H1 (cell line): ENCODE data around the gene PPP1R3F. TPM values are rescaled to one million over a fixed set of nuclear protein-coding genes. Genes with fewer than 3 reads are reported as not detected.
"Not testable (repeated sequence)": the region's sequence is repeated elsewhere in the genome, so short reads cannot be mapped to it uniquely, and the experiment has no call there.

Experiments used
- CTCF ChIA-PET: fragments of 300-600 bp; sonication (Branson Sonifier 250); formaldehyde crosslinking; loops from one replicate; lab custom pipeline; 2021; ENCODE audit not compliant: partially characterized antibody; lab: Charles Lee
- POLR2A ChIA-PET: fragments of 300-600 bp; sonication (Branson Sonifier 250); formaldehyde crosslinking; loops from one replicate; lab custom pipeline; 2021; ENCODE audit warnings: inconsistent platforms; ENCODE audit not compliant: partially characterized antibody; lab: Charles Lee
- DNase-seq, 2 experiments: peaks; one replicate each; pipeline versions ENCODE4 v3.0.0 to v3.0.0-alpha.2; 2010 to 2022; ENCODE audit warnings: low spot score in 2 of 2, low read depth in 1 of 2, mixed read lengths in 1 of 2
- FAIRE-seq: peaks from 2 replicates; lab custom pipeline; 2011; peaks lifted over from hg19 to GRCh38; lab: Jason Lieb, UNC
- H2AFZ ChIP-seq: 2 replicates; pipeline ENCODE4 v1.8.1; 2012; ENCODE audit warnings: low read length, inconsistent platforms
- H2AK5ac ChIP-seq: 2 replicates; pipeline ENCODE4 v1.6.1; 2013; ENCODE audit warnings: low read depth, low read length
- H2BK120ac ChIP-seq: replicated peaks from 2 replicates; pipeline ENCODE3; 2013; ENCODE audit warnings: low read depth, low read length, inconsistent platforms
- H2BK12ac ChIP-seq: 2 replicates; pipeline ENCODE4 v1.6.1; 2013; ENCODE audit warnings: low read depth, low read length
- H2BK15ac ChIP-seq: 2 replicates; pipeline ENCODE4 v1.6.1; 2013; ENCODE audit warnings: low read length
- H2BK20ac ChIP-seq: 2 replicates; pipeline ENCODE4 v1.6.1; 2013; ENCODE audit warnings: low read length
- H2BK5ac ChIP-seq: 2 replicates; pipeline ENCODE4 v1.6.1; 2013; ENCODE audit warnings: low read depth, low read length
- H3K14ac ChIP-seq: 2 replicates; pipeline ENCODE4 v1.6.1; 2013; ENCODE audit warnings: inconsistent platforms; ENCODE audit not compliant: insufficient read length
- H3K18ac ChIP-seq: 2 replicates; pipeline ENCODE4 v1.6.1; 2013; ENCODE audit warnings: low read length; ENCODE audit errors: extremely low read depth
- H3K23ac ChIP-seq: 2 replicates; pipeline ENCODE4 v1.6.1; 2013; ENCODE audit warnings: inconsistent platforms; ENCODE audit not compliant: insufficient read length
- H3K23me2 ChIP-seq: 2 replicates; pipeline ENCODE4 v1.6.1; 2013; ENCODE audit warnings: low read depth, low read length
- H3K27ac ChIP-seq: 2 replicates; pipeline ENCODE4 v1.6.1; 2011; ENCODE audit warnings: low read depth, low read length, inconsistent platforms
- H3K27me3 ChIP-seq, 4 experiments: replicated peaks in 1 of 4; 1 replicate in 1 of 4; 2 replicates in 3 of 4; pipeline versions ENCODE4 v1.6.1 to v1.8.1; 2011 to 2013; ENCODE audit warnings: low read length in 3 of 4, mild to moderate bottlenecking in 3 of 4, inconsistent platforms in 2 of 4, mixed read lengths in 2 of 4, moderate library complexity in 1 of 4; ENCODE audit not compliant: control insufficient read depth in 3 of 4, insufficient read depth in 3 of 4; ENCODE audit errors: extremely low read depth in 1 of 4
- H3K36me3 ChIP-seq, 4 experiments: 2 replicates each; pipeline versions ENCODE4 v1.6.1 to v1.8.1; 2011 to 2013; ENCODE audit warnings: mild to moderate bottlenecking in 4 of 4, low read length in 3 of 4, moderate library complexity in 2 of 4, control low read depth in 1 of 4, inconsistent platforms in 1 of 4; ENCODE audit not compliant: insufficient read depth in 4 of 4, control insufficient read depth in 2 of 4
- H3K4ac ChIP-seq: replicated peaks from 2 replicates; pipeline ENCODE3; 2013; ENCODE audit warnings: low read length, low read depth, mixed read lengths, inconsistent platforms; ENCODE audit not compliant: insufficient read length
- H3K4me1 ChIP-seq, 4 experiments: replicated peaks in 1 of 4; 1 replicate in 1 of 4; 2 replicates in 3 of 4; pipeline versions ENCODE4 v1.6.1 to v1.8.1; 2011 to 2013; ENCODE audit warnings: low read length in 3 of 4, inconsistent platforms in 2 of 4, mixed read lengths in 1 of 4; ENCODE audit not compliant: insufficient read depth in 4 of 4, control insufficient read depth in 3 of 4
- H3K4me2 ChIP-seq, 2 experiments: 2 replicates each; pipeline versions ENCODE4 v1.6.1 to v1.8.1; 2011 to 2013; ENCODE audit warnings: low read depth in 2 of 2, low read length in 2 of 2, control low read depth in 1 of 2, inconsistent platforms in 1 of 2, mild to moderate bottlenecking in 1 of 2; ENCODE audit not compliant: insufficient read depth in 1 of 2
- H3K4me3 ChIP-seq, 4 experiments: fragments of 200-600, 300-600 bp in 1 of 4; sonication (generic), shearing (Covaris generic), sonication (Bioruptor Twin) in 1 of 4; 2 replicates each; pipeline versions ENCODE4 v1.5.1 to v1.8.1; 2011 to 2016; ENCODE audit warnings: low read length in 4 of 4, low read depth in 3 of 4, control low read depth in 2 of 4, inconsistent platforms in 2 of 4, mild to moderate bottlenecking in 2 of 4, mixed read lengths in 1 of 4, moderate library complexity in 1 of 4; ENCODE audit not compliant: insufficient read depth in 2 of 4; ENCODE audit errors: extremely low read depth in 1 of 4
- H3K56ac ChIP-seq: replicated peaks from 2 replicates; pipeline ENCODE3; 2013; ENCODE audit warnings: low read depth, mild to moderate bottlenecking, mixed read lengths, low read length, inconsistent platforms; ENCODE audit not compliant: insufficient read length
- H3K79me1 ChIP-seq: 2 replicates; pipeline ENCODE4 v1.6.1; 2013; ENCODE audit warnings: low read depth, low read length, control low read depth
- H3K79me2 ChIP-seq, 2 experiments: 2 replicates each; pipeline versions ENCODE4 v1.6.1 to v1.8.1; 2012 to 2013; ENCODE audit warnings: low read length in 2 of 2, mild to moderate bottlenecking in 2 of 2, inconsistent platforms in 1 of 2; ENCODE audit not compliant: insufficient read depth in 2 of 2, control insufficient read depth in 1 of 2
- H3K9ac ChIP-seq, 4 experiments: replicated peaks in 1 of 4; 1 replicate in 1 of 4; 2 replicates in 3 of 4; pipeline versions ENCODE4 v1.6.1 to v1.8.1; 2011 to 2013; ENCODE audit warnings: low read depth in 3 of 4, low read length in 3 of 4, control low read depth in 2 of 4, mild to moderate bottlenecking in 2 of 4, moderate library complexity in 2 of 4, inconsistent platforms in 1 of 4; ENCODE audit errors: extremely low read depth in 1 of 4
- H3K9me3 ChIP-seq, 2 experiments: 2 replicates each; pipeline versions ENCODE4 v1.6.1 to v1.8.1; 2012 to 2013; ENCODE audit warnings: mild to moderate bottlenecking in 2 of 2, moderate library complexity in 2 of 2, control low read depth in 1 of 2, inconsistent platforms in 1 of 2, low read depth in 1 of 2, low read length in 1 of 2, mixed read lengths in 1 of 2; ENCODE audit not compliant: insufficient read depth in 2 of 2
- H4K20me1 ChIP-seq, 2 experiments: replicated peaks in 1 of 2; 2 replicates each; pipeline versions ENCODE3 to v1.8.1; 2011 to 2013; ENCODE audit warnings: inconsistent platforms in 2 of 2, low read length in 2 of 2, mild to moderate bottlenecking in 1 of 2; ENCODE audit not compliant: insufficient read depth in 2 of 2, control insufficient read depth in 1 of 2
- H4K5ac ChIP-seq: 2 replicates; pipeline ENCODE4 v1.6.1; 2013; ENCODE audit warnings: low read length, low read depth, mixed read lengths, inconsistent platforms; ENCODE audit not compliant: insufficient read length
- H4K8ac ChIP-seq: 2 replicates; pipeline ENCODE4 v1.8.0; 2013; ENCODE audit warnings: mild to moderate bottlenecking, moderate library complexity, low read length, inconsistent platforms; ENCODE audit not compliant: insufficient read depth; ENCODE audit errors: extremely low read depth
- H4K91ac ChIP-seq: replicated peaks from 2 replicates; pipeline ENCODE3; 2013; ENCODE audit warnings: low read length, mixed read lengths, inconsistent platforms; ENCODE audit not compliant: insufficient read length
- WGBS, 2 experiments: shearing (Covaris generic) in 1 of 2; methylation state at CpG; one replicate each; pipeline versions ENCODE4 v1.1.6 to v1.1.7; 2013 to 2015; ENCODE audit warnings: low lambda C conversion rate in 2 of 2, mixed read lengths in 2 of 2, inconsistent platforms in 1 of 2, low coverage in 1 of 2, missing lambda C conversion rate in 1 of 2; ENCODE audit not compliant: insufficient replicate concordance in 2 of 2, insufficient coverage in 1 of 2, insufficient read length in 1 of 2; ENCODE audit errors: extremely low coverage in 1 of 2, missing lambda C conversion rate in 1 of 2; 5-methylcytosine and 5-hydroxymethylcytosine counted together
- polyA plus RNA-seq, 7 experiments: library from polyadenylated mRNA; depleted of rRNA in 3 of 7; stranded (reverse) in 5 of 7; unstranded in 2 of 7; fragments of >200 nt in 5 of 7; fragments of 200-250 nt in 2 of 7; gene quantifications; 1 replicate in 5 of 7; 2 replicates in 1 of 7; 4 replicates in 1 of 7; pipeline versions ENCODE4 v1.2.1 to v1.2.3, GENCODE V29; 2011 to 2013; ENCODE audit warnings: missing spikeins in 2 of 7, mixed read lengths in 2 of 7
- total RNA-seq: library from RNA; stranded (reverse); fragmentation: NEBNext Ultra II Directional; extraction: Animal tissue kit (Norgen Biotek cat#: 25700); gene quantifications from 2 replicates; pipeline ENCODE4 v1.2.1, GENCODE V29; 2021

PPP1R3F gene
- total and polyA plus RNA-seq, 2 of the 8 experiments (the other 6 are each of a cell fraction or from before 2014, with no cell fraction given), result 5.1 to 6.8 TPM

- 100% methylated on average over 2 of the region's 11 CpGs; no CpG with 5 or more reads in 1 of the 2 experiments for WGBS, 2 experiments
- H3K9me3 ChIP-seq, FAIRE-seq: not testable (repeated sequence)
These were observed 60.8 kb downstream of the PPP1R3F start for GRCh38 chrX:49330421-49330820.

GRCh38 chrX:49331282-49331681 is 61.7 kb downstream of the PPP1R3F start, which contains the start of gene GAGE13:
GAGE13 (plus strand) TSS chrX:49331582; CDS start chrX:49332738, 1,156 bp downstream.
- H3K9me3 ChIP-seq, H3K27ac ChIP-seq, H2AK5ac ChIP-seq, FAIRE-seq, H3K79me2 ChIP-seq, H3K4me2 ChIP-seq, H3K9ac ChIP-seq, POLR2A ChIA-PET, H2BK12ac ChIP-seq, H3K4me1 ChIP-seq, H3K23ac ChIP-seq, H3K27me3 ChIP-seq, H3K56ac ChIP-seq, H3K4ac ChIP-seq, H3K23me2 ChIP-seq, H3K36me3 ChIP-seq, H3K4me3 ChIP-seq, H2AFZ ChIP-seq, H2BK120ac ChIP-seq, H4K91ac ChIP-seq, H3K14ac ChIP-seq, H2BK20ac ChIP-seq, H4K8ac ChIP-seq, H2BK5ac ChIP-seq, H3K79me1 ChIP-seq, H4K20me1 ChIP-seq, H4K5ac ChIP-seq, CTCF ChIA-PET, H3K18ac ChIP-seq, H2BK15ac ChIP-seq, DNase-seq: not testable (repeated sequence)
- WGBS, 2 experiments, result no CpG with 5 or more reads among the region's 16 CpGs

More at GRCh38 chrX:49330421-49330820, 60.8 kb downstream of the PPP1R3F start:
- H2BK5ac ChIP-seq, H3K4me3 ChIP-seq, H2BK20ac ChIP-seq, H4K8ac ChIP-seq, H4K5ac ChIP-seq, H2AFZ ChIP-seq, H4K20me1 ChIP-seq, H3K4me2 ChIP-seq, H2AK5ac ChIP-seq, H3K56ac ChIP-seq, H3K27me3 ChIP-seq, H3K79me1 ChIP-seq, H3K23me2 ChIP-seq, H2BK12ac ChIP-seq, POLR2A ChIA-PET, H4K91ac ChIP-seq, H3K14ac ChIP-seq, H3K4me1 ChIP-seq, H3K79me2 ChIP-seq, H3K4ac ChIP-seq, H3K23ac ChIP-seq, H3K36me3 ChIP-seq, CTCF ChIA-PET, DNase-seq, H3K27ac ChIP-seq, H3K9ac ChIP-seq, H2BK120ac ChIP-seq, H2BK15ac ChIP-seq, H3K18ac ChIP-seq: not testable (repeated sequence)
